Measurements from ENCODE around the gene SOHLH1. TPM values are rescaled to one million over a fixed set of nuclear protein-coding genes. Genes with fewer than 3 reads are reported as not detected.

SOHLH1 gene
- total and polyA plus RNA-seq, 10 of the 15 experiments (the other 5 are each of a cell fraction or from before 2014, with no cell fraction given), result not detected

DNA sequence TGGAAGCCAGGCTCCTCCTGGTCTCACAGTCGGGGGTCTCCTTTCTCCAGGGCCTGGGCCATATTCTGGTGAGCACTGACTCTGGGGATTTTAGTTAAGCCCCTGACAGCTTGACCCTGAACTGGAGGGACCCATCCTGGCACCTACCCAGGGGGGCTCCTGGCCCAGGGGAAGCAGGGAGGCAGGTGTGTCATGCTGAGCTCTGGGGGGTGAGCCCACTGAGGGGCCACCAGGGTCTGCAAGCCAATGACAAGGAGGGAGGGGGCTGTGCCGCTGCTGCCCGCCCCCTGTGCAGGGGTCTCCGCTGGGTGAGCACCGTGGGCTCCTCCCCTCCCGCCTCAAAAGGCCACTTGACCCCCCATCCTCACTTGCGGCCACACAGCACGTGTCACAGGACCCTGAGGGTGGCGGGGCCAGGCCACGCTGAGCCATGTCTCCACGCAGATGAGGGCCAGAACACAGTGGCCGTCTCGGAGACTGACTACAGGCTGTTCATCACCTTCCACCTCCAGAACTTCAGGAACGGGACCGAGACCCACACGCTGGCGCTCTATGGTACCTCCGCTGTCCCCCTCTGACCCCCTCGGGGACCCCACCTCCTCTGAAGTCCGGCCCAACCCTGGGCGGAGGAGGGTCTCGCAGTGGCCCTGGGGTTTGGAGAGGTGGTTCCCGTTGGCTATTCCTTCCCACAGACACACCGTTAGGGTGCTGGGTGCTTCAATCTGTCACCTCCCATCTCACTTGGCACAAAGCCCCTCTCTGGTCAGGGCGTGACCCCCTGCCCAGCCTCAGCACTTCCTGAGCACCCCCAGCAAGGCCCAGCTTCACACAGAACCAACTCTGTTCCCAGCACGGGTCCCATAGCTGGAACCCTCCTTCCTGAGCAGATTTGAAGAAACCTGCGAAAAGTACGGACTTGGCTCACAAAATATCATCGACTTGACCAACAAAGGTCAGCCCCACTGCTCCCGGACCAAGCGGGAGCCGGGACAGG is 34.2 kb downstream of the SOHLH1 start (continued):
- TF ChIP-seq, protein P1, sequence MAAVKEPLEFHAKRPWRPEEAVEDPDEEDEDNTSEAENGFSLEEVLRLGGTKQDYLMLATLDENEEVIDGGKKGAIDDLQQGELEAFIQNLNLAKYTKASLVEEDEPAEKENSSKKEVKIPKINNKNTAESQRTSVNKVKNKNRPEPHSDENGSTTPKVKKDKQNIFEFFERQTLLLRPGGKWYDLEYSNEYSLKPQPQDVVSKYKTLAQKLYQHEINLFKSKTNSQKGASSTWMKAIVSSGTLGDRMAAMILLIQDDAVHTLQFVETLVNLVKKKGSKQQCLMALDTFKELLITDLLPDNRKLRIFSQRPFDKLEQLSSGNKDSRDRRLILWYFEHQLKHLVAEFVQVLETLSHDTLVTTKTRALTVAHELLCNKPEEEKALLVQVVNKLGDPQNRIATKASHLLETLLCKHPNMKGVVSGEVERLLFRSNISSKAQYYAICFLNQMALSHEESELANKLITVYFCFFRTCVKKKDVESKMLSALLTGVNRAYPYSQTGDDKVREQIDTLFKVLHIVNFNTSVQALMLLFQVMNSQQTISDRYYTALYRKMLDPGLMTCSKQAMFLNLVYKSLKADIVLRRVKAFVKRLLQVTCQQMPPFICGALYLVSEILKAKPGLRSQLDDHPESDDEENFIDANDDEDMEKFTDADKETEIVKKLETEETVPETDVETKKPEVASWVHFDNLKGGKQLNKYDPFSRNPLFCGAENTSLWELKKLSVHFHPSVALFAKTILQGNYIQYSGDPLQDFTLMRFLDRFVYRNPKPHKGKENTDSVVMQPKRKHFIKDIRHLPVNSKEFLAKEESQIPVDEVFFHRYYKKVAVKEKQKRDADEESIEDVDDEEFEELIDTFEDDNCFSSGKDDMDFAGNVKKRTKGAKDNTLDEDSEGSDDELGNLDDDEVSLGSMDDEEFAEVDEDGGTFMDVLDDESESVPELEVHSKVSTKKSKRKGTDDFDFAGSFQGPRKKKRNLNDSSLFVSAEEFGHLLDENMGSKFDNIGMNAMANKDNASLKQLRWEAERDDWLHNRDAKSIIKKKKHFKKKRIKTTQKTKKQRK (IDR thresholded peaks at IDR 0.05; ENCODE audit: low read depth, low read length), result no peak
- TF ChIP-seq HCFC1 (IDR thresholded peaks at IDR 0.05; ENCODE audit: low read length), result no peak

DNA sequence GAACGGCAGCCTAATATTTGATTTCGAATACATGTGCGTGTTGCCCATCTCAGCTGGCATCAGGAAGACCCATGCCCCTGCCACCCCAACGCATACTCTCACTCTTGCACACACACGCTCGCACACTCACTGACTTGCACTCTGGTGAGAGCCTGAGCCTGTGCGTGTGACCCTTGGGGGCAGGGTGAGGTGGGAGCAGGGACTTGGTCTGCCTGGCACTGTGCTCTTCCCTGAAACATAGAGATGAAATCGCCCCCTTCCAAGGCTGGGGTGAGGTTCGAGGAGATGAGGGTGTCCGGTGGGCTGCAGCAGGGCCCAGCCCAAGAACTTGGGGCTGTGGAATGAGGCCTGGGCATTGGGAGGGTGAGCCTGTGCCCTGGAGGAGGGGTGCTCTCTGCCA is 35.0 kb downstream of the SOHLH1 start:
- SMC1A ChIA-PET (ENCODE audit: uncharacterized antibody, unreplicated experiment), result no interaction called here
- no peak for DNase-seq (ENCODE audit: low read depth, low spot score)
- no peaks in the 10 kb centered on the region for H3K79me2 ChIP-seq (ENCODE audit: control insufficient read depth, insufficient read depth, low read length)
- no peak overlapping the region for H2AFZ ChIP-seq (ENCODE audit: control insufficient read depth, low read depth, low read length)
- H3K27me3 ChIP-seq (replicated peaks in 1 of 2; ENCODE audit: control insufficient read depth in 2 of 2, insufficient read depth in 2 of 2, low read length in 1 of 2), result no peaks in the 10 kb centered on the region
- no peak for FAIRE-seq
- ATAC-seq, result no peak
- H3K9ac ChIP-seq (ENCODE audit: control insufficient read depth, insufficient read depth, low read length), result no peak overlapping the region
- in situ Hi-C loops (cut with MboI) (no loop called here), intact Hi-C loops (cut with micrococcal nuclease; ENCODE audit: unreplicated experiment) (no loop called here)
- no peaks in the 10 kb centered on the region for H3K36me3 ChIP-seq (ENCODE audit: control insufficient read depth in 2 of 2, insufficient read depth in 2 of 2, low read length in 1 of 2)
- no peaks in the 10 kb centered on the region for H3K9me3 ChIP-seq (replicated peaks; ENCODE audit: control insufficient read depth, insufficient read depth, low read length)
- whole genome bisulfite sequencing (ENCODE audit: insufficient coverage, insufficient replicate concordance, low lambda C conversion rate, missing lambda C conversion rate), result 37% methylated on average over 10 of the region's 10 CpGs
- no peak overlapping the region for H3K27ac ChIP-seq (ENCODE audit: control insufficient read depth, insufficient read depth)
- H3K4me1 ChIP-seq (ENCODE audit: control insufficient read depth, insufficient read depth, low read length), result no peaks in the 10 kb centered on the region
- H4K20me1 ChIP-seq (ENCODE audit: control insufficient read depth, insufficient read depth), result no peaks in the 10 kb centered on the region
- CTCF ChIA-PET, result no interaction called here
- no TSS peak for BruUV-seq (replicated peaks)
- POLR2A ChIA-PET, result no interaction called here
- TF ChIP-seq NR2F1 (conservative IDR thresholded peaks at IDR 0.05), result no peak
- no peak for TF ChIP-seq CHD1 (IDR thresholded peaks at IDR 0.05; ENCODE audit: low read depth, low read length)
- no peak for TF ChIP-seq IKZF1 (conservative IDR thresholded peaks at IDR 0.05)
- TF ChIP-seq BHLHE40 (IDR thresholded peaks at IDR 0.05; ENCODE audit: borderline replicate concordance in 1 of 2, low read depth in 2 of 2, low read length in 1 of 2), result no peak
- no peak for TF ChIP-seq FOXM1 (IDR thresholded peaks at IDR 0.05; ENCODE audit: low read depth, low read length)
- no peak for TF ChIP-seq MTA2 (IDR thresholded peaks at IDR 0.05; ENCODE audit: low read depth)
- no peak overlapping the region for H3K4me3 ChIP-seq
- RAD21 ChIA-PET (ENCODE audit: unreplicated experiment), result no interaction called here
- H3K4me2 ChIP-seq (ENCODE audit: control insufficient read depth, insufficient read depth), result no peak overlapping the region

All from GM12878 (cell line).